Caco-2 (cell line): ENCODE measurements around the gene ELOVL5. TPM values are rescaled to one million over a fixed set of nuclear protein-coding genes. Genes with fewer than 3 reads are reported as not detected.

Experiments
- BruUV-seq: library from RNA; stranded (reverse); fragments of 400-500 nt; replicated peaks from 2 replicates; lab custom pipeline; 2021; lab: Mats Ljungman, UMichigan
- CTCF ChIA-PET: fragments of 300-600 bp; sonication (Branson Sonifier 250); formaldehyde crosslinking; loops from one replicate; lab custom pipeline; 2022; ENCODE audit warnings: antibody characterized with exemption; lab: Charles Lee
- POLR2A ChIA-PET: fragments of 300-600 bp; sonication (Branson Sonifier 250); formaldehyde crosslinking; loops from one replicate; lab custom pipeline; 2022; ENCODE audit warnings: antibody characterized with exemption; lab: Charles Lee
- DNase-seq, 2 experiments: peaks; one replicate each; pipeline versions ENCODE4 v3.0.0 to v3.0.0-alpha.2; 2020 to 2022
- H3K27me3 ChIP-seq: replicated peaks from 2 replicates; pipeline ENCODE4 v1.6.0; 2011; ENCODE audit warnings: low read length; ENCODE audit not compliant: control insufficient read depth, insufficient read depth
- H3K36me3 ChIP-seq: 2 replicates; pipeline ENCODE4 v1.5.1; 2011; ENCODE audit warnings: low read length; ENCODE audit not compliant: control insufficient read depth, insufficient read depth
- H3K4me1 ChIP-seq: fragments of 250-450 bp; sonication (Bioruptor Pico); 2 replicates; pipeline ENCODE4 v1.5.1; 2020; ENCODE audit warnings: mild to moderate bottlenecking
- H3K4me3 ChIP-seq: 2 replicates; pipeline ENCODE4 v1.5.1; 2011; ENCODE audit warnings: low read depth, mild to moderate bottlenecking, control low read depth, low read length
- H3K9me3 ChIP-seq: fragments of 250-450 bp; sonication (Bioruptor Pico); 2 replicates; pipeline ENCODE4 v1.5.1; 2020; ENCODE audit warnings: mild to moderate bottlenecking, moderate library complexity
- H3K27ac Mint-ChIP-seq: one replicate; pipeline ENCODE4 v1.8.0; 2022; ENCODE audit warnings: mixed read lengths; ENCODE audit not compliant: unreplicated experiment
- H3K27me3 Mint-ChIP-seq: one replicate; pipeline ENCODE4 v1.8.0; 2022; ENCODE audit warnings: mixed read lengths; ENCODE audit not compliant: insufficient read depth, unreplicated experiment
- H3K36me3 Mint-ChIP-seq: one replicate; pipeline ENCODE4 v1.8.0; 2022; ENCODE audit warnings: mild to moderate bottlenecking, mixed read lengths; ENCODE audit not compliant: insufficient read depth, unreplicated experiment
- H3K4me1 Mint-ChIP-seq: one replicate; pipeline ENCODE4 v1.8.0; 2022; ENCODE audit warnings: low read depth, mixed read lengths; ENCODE audit not compliant: unreplicated experiment
- H3K4me3 Mint-ChIP-seq: one replicate; pipeline ENCODE4 v1.8.0; 2022; ENCODE audit warnings: mild to moderate bottlenecking, moderate library complexity, mixed read lengths; ENCODE audit not compliant: unreplicated experiment
- H3K9me3 Mint-ChIP-seq: one replicate; pipeline ENCODE4 v1.8.0; 2022; ENCODE audit warnings: mixed read lengths; ENCODE audit not compliant: unreplicated experiment
- CTCF ChIP-seq, 2 experiments: fragments of 200-600 bp in 1 of 2; IDR thresholded peaks; 1 replicate in 1 of 2; 2 replicates in 1 of 2; pipeline versions ENCODE4 v1.5.1 to v1.8.0; 2011 to 2022; ENCODE audit warnings: antibody characterized with exemption in 1 of 2, control low read depth in 1 of 2, inconsistent platforms in 1 of 2, low read depth in 1 of 2, low read length in 1 of 2, mild to moderate bottlenecking in 1 of 2, moderate library complexity in 1 of 2; ENCODE audit not compliant: insufficient read depth in 1 of 2, severe bottlenecking in 1 of 2, unreplicated experiment in 1 of 2
- intact Hi-C: fragments of 100-400 bp; cut with micrococcal nuclease; formaldehyde crosslinking; loops from one replicate; pipeline ENCODE4 v1.10.0; 2022; ENCODE audit not compliant: unreplicated experiment
- total RNA-seq: library from RNA; stranded (reverse); gene quantifications from 2 replicates; pipeline ENCODE4 v1.2.3, GENCODE V29; 2022

ELOVL5 gene
- total RNA-seq, 1 experiment from 2014 or later = 70.4 TPM

DNA sequence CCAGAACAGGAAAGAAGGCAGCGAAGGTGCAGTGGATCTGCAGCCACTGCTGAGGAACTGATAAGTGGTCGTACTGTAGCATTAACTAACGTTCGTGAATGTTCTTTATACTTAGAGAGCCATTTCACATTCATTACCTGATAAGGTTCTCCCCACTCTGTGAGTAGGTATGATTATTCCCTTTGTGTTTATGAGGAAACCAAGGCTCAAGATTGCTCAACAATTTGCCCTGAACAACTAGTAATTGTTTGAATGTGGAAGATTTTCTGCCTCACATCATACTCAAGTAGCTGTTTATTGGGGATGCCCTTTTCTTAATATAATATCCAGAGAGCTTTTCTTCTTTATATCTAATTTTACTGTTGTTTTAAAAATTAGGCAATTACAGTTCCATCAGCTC is 24.9 kb upstream of the ELOVL5 start:
- Mint-ChIP-seq H3K27me3 (peaks cover 6% of the 10 kb centered on the region), H3K4me1 (peaks cover 13% of the 10 kb centered on the region), H3K9me3 (no peaks in the 10 kb centered on the region), H3K4me3 (no peak overlapping the region), H3K27ac (no peak overlapping the region), H3K36me3 (peaks cover 7% of the 10 kb centered on the region)
- H3K4me1 ChIP-seq = peaks cover 11% of the 10 kb centered on the region
- CTCF ChIA-PET = no interaction called here
- H3K36me3 ChIP-seq = no peaks in the 10 kb centered on the region
- no peaks in the 10 kb centered on the region for H3K9me3 ChIP-seq
- TF ChIP-seq CTCF (IDR thresholded peaks at IDR 0.05; ENCODE audit: insufficient read depth in 1 of 2, low read depth in 1 of 2, low read length in 1 of 2, severe bottlenecking in 1 of 2, unreplicated experiment in 1 of 2) = no peak
- BruUV-seq = no TSS peak
- H3K27me3 ChIP-seq = no peaks in the 10 kb centered on the region; the same call in 1 of the 2 replicates
- intact Hi-C loops = no loop called here
- H3K4me3 ChIP-seq = no peak overlapping the region
- POLR2A ChIA-PET = no interaction called here
- DNase-seq = no peak

DNA sequence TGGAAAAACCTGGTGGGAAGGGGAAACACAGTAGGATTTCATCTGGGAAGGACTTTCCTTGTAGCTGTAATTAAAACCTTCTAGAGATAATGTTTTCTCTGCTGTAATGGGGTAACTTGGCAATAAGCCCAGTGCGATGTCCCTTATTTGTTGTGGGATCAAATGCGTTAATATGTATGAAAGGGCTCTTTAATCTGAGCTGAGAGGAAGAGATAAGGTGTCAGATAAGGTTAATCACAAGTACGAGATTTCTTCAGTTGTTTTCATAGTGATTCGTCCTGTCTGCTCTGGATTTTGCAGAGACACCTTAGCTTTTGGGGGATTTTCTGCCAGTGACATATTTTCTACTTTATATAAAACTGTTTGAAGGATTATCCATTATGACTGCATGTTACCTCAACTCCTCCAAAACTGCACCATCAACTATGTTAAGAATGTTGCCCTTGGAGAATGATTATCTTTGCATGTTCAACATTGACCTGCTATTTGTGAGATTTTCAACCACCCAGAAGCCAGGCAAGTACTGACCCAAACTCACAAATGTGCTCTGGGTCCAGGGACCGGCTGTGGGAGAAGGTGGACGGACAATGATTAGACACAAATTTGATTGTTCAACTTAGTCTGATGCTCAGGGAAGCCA is 21.2 kb upstream of the ELOVL5 start:
- peaks cover 7% of the 10 kb centered on the region for H3K36me3 Mint-ChIP-seq
- H3K4me1 ChIP-seq = peaks cover 11% of the 10 kb centered on the region
- H3K27me3 Mint-ChIP-seq = peaks cover 6% of the 10 kb centered on the region
- H3K36me3 ChIP-seq = no peaks in the 10 kb centered on the region
- H3K9me3 Mint-ChIP-seq = peaks cover 14% of the 10 kb centered on the region
- CTCF ChIA-PET = no interaction called here
- no peak overlapping the region for H3K4me3 ChIP-seq
- H3K4me1 Mint-ChIP-seq = peaks cover 13% of the 10 kb centered on the region
- BruUV-seq = no TSS peak
- no peak overlapping the region for H3K27ac Mint-ChIP-seq
- POLR2A ChIA-PET = interaction anchor here (0.5 kb wide), 1 partner anchor 10 kb away, joined by 3 read pairs; no protein-coding TSS in a partner anchor
- DNase-seq = peak in 1 of 2 experiments; percentile 25
- no peaks in the 10 kb centered on the region; the same call in 1 of the 2 replicates for H3K27me3 ChIP-seq
- peak overlapping the region; percentile 6 for H3K4me3 Mint-ChIP-seq
- no peaks in the 10 kb centered on the region for H3K9me3 ChIP-seq
- TF ChIP-seq CTCF (IDR thresholded peaks at IDR 0.05; ENCODE audit: insufficient read depth in 1 of 2, low read depth in 1 of 2, low read length in 1 of 2, severe bottlenecking in 1 of 2, unreplicated experiment in 1 of 2) = no peak
- intact Hi-C loops = no loop called here

DNA sequence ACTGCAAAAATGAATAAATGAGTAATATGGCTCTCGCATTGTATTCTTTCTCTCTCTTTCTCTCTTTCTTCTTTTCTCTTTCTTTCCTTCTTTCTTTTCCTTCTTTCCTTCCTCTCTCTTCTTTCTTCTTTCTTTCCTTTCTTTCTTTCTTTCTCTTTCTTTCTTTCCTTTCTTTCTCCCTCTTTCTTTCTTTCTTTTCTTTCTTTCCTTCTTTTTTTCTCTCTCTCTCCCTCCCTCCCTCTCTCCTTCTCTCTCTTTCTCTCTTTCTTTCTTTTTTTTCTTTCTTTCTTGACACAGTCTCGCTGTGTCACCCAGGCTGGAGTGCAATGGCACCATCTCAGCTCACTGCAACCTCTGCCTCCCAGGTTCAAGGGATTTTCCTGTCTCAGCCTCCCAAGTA is 20.3 kb upstream of the ELOVL5 start:
- Histone ChIP-seq H3K27me3 (no peaks in the 10 kb centered on the region; the same call in 1 of the 2 replicates), H3K4me3 (no peak overlapping the region), H3K36me3 (no peaks in the 10 kb centered on the region), H3K4me1 (peaks cover 11% of the 10 kb centered on the region), H3K9me3 (no peaks in the 10 kb centered on the region)
- Mint-ChIP-seq H3K4me1 (peaks cover 13% of the 10 kb centered on the region), H3K36me3 (peaks cover 7% of the 10 kb centered on the region), H3K9me3 (peaks cover 14% of the 10 kb centered on the region), H3K4me3 (no peak overlapping the region), H3K27me3 (peaks cover 3% of the 10 kb centered on the region), H3K27ac (no peak overlapping the region)
- no peak for TF ChIP-seq CTCF (IDR thresholded peaks at IDR 0.05; ENCODE audit: insufficient read depth in 1 of 2, low read depth in 1 of 2, low read length in 1 of 2, severe bottlenecking in 1 of 2, unreplicated experiment in 1 of 2)
- CTCF ChIA-PET = no interaction called here
- POLR2A ChIA-PET = no interaction called here
- BruUV-seq = no TSS peak
- no peak for DNase-seq
- intact Hi-C loops = no loop called here
